Measurements from ENCODE around the gene GALNT3. TPM values are rescaled to one million over a fixed set of nuclear protein-coding genes. Genes with fewer than 3 reads are reported as not detected.

GALNT3 gene
- total RNA-seq, 1 donor from 2014 or later, result 4.2 TPM

DNA sequence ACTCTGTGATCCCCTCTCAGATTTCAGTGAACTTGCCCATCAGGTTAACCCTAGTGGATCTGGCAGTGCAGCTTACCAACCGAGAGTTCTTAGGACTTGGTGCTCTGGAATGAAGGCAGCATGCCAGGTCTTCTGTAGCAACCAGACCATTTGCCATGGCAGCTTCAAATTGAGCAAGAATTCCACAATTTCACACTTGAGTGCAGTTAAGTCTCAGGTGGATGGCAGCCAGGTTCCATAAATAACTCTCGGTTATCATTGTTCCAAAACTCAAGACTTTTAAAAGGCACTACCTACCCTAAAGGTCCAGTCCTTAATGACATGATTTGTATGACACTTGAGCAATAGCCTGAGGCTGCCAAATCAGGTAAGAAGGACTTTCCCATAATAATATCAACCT is 48.1 kb downstream of the GALNT3 start:
- H3K4me3 Mint-ChIP-seq (ENCODE audit: unreplicated experiment), result no peak overlapping the region
- H3K36me3 Mint-ChIP-seq (ENCODE audit: low read depth), result peaks cover 3% of the 10 kb centered on the region
- TF ChIP-seq, protein P1, sequence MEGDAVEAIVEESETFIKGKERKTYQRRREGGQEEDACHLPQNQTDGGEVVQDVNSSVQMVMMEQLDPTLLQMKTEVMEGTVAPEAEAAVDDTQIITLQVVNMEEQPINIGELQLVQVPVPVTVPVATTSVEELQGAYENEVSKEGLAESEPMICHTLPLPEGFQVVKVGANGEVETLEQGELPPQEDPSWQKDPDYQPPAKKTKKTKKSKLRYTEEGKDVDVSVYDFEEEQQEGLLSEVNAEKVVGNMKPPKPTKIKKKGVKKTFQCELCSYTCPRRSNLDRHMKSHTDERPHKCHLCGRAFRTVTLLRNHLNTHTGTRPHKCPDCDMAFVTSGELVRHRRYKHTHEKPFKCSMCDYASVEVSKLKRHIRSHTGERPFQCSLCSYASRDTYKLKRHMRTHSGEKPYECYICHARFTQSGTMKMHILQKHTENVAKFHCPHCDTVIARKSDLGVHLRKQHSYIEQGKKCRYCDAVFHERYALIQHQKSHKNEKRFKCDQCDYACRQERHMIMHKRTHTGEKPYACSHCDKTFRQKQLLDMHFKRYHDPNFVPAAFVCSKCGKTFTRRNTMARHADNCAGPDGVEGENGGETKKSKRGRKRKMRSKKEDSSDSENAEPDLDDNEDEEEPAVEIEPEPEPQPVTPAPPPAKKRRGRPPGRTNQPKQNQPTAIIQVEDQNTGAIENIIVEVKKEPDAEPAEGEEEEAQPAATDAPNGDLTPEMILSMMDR (IDR thresholded peaks at IDR 0.05), result no peak
- no peaks in the 10 kb centered on the region for H3K4me1 Mint-ChIP-seq (ENCODE audit: low read depth)
- H3K9me3 Mint-ChIP-seq (ENCODE audit: low read depth), result no peaks in the 10 kb centered on the region
- H3K27me3 Mint-ChIP-seq (ENCODE audit: low read depth), result no peaks in the 10 kb centered on the region
- no peak overlapping the region for H3K27ac Mint-ChIP-seq (ENCODE audit: unreplicated experiment)
- DNase-seq (ENCODE audit: low spot score), result no peak

DNA sequence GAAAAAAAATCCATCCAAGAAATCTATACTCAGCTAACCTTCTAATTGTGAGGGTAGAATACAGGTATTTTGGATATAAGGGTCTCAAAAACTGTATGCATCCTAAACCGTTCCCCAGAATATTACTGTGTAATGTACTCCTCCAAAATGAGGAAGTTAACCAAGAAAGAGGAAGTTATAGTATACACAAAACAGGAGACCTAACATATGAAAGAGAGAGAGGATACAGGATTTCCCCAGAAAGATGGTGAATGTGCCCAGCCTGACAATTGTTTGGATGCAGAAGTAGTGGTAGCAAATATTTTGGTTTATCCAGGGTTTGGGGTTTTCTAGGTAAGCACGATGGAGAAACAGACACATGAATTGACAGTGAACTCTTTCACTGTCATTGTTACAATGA is 50.6 kb downstream of the GALNT3 start:
- no peak for DNase-seq (ENCODE audit: low spot score)
- H3K4me3 Mint-ChIP-seq (ENCODE audit: unreplicated experiment), result no peak overlapping the region
- H3K9me3 Mint-ChIP-seq (ENCODE audit: low read depth), result peaks cover 3% of the 10 kb centered on the region
- TF ChIP-seq, protein P1 (IDR thresholded peaks at IDR 0.05), result no peak
- peaks cover 3% of the 10 kb centered on the region for H3K36me3 Mint-ChIP-seq (ENCODE audit: low read depth)
- H3K27me3 Mint-ChIP-seq (ENCODE audit: low read depth), result no peaks in the 10 kb centered on the region
- H3K27ac Mint-ChIP-seq (ENCODE audit: unreplicated experiment), result no peak overlapping the region
- H3K4me1 Mint-ChIP-seq (ENCODE audit: low read depth), result no peaks in the 10 kb centered on the region

DNA sequence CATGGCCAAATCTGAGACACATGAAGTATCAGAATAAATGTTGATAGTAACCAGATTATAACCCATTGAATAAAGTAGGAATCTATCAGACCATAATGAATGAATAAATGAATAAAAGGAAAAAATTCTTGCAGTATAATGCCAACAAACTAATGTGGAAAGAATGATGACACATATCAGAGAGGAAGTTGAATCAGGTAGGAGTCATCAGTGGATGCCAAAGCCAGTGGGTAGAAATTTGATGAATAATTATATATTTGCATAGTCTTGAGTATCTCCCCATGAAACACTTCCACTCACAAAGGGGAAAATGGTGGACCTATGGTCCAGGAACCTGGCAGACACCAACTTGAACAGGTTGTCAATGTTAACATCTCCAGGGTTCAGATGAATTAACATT is 68.6 kb downstream of the GALNT3 start:
- Mint-ChIP-seq H3K36me3 (ENCODE audit: low read depth) (peaks cover 2% of the 10 kb centered on the region), H3K9me3 (ENCODE audit: low read depth) (peaks cover 4% of the 10 kb centered on the region), H3K27ac (ENCODE audit: unreplicated experiment) (no peak overlapping the region), H3K4me1 (ENCODE audit: low read depth) (peaks cover 26% of the 10 kb centered on the region), H3K4me3 (ENCODE audit: unreplicated experiment) (no peak overlapping the region), H3K27me3 (ENCODE audit: low read depth) (no peaks in the 10 kb centered on the region)
- no peak for DNase-seq (ENCODE audit: low spot score)
- TF ChIP-seq, protein P1 (IDR thresholded peaks at IDR 0.05), result no peak

DNA sequence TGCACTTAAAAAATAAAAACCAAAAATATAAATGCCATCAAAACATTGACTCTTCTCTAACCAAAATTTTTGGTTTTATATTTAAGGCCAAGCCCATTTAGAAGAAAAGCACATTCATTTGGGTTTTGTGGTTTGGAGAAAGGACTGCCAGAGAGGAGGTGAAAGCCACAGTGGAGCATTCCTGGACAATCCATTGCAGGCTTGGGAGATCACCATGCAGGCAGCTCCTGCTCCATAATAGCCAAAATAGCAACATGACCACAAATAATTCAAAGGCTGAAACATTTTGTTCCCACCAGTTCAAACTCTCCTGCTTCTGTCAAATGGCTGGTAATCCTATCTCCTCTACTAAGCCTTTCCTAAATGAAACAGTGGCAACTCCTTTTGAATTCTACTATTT is 73.5 kb downstream of the GALNT3 start:
- no peak overlapping the region for H3K4me3 Mint-ChIP-seq (ENCODE audit: unreplicated experiment)
- no peaks in the 10 kb centered on the region for H3K36me3 Mint-ChIP-seq (ENCODE audit: low read depth)
- DNase-seq (ENCODE audit: low spot score), result no peak
- no peaks in the 10 kb centered on the region for H3K27me3 Mint-ChIP-seq (ENCODE audit: low read depth)
- TF ChIP-seq, protein P1 (IDR thresholded peaks at IDR 0.05), result no peak
- H3K9me3 Mint-ChIP-seq (ENCODE audit: low read depth), result no peaks in the 10 kb centered on the region
- H3K4me1 Mint-ChIP-seq (ENCODE audit: low read depth), result peaks cover 17% of the 10 kb centered on the region
- H3K27ac Mint-ChIP-seq (ENCODE audit: unreplicated experiment), result no peak overlapping the region

DNA sequence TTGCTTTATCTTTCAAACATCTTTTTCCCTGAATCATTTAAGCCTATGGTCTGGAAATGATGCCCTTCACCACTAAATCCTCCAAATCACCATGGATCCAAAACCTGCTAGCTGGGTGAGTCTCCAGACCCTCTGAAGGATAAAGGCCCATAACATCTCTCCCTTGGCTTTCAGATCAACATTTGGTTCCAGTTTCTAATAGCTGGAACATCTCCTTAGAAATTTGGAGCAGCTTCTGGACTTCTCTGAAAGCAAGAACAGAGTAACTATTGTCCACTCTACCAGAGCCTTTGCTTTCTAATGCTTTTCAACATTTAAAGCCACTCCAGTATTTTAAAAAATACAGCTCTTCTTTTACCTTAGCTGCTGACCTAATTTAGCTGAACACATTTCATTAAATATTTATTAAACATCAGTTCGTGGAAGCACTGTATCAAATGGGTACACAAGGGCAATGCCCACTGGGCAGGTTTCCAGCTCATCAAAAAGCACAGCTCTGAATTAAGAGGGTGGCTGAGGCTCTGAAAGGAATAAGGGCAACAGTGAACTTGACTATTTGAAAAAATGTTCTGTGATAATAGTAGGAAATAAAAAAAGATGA is 75.3 kb downstream of the GALNT3 start:
- H3K9me3 Mint-ChIP-seq (ENCODE audit: low read depth), result no peaks in the 10 kb centered on the region
- H3K27me3 Mint-ChIP-seq (ENCODE audit: low read depth), result no peaks in the 10 kb centered on the region
- no peaks in the 10 kb centered on the region for H3K36me3 Mint-ChIP-seq (ENCODE audit: low read depth)
- H3K4me1 Mint-ChIP-seq (ENCODE audit: low read depth), result peaks cover 12% of the 10 kb centered on the region
- H3K4me3 Mint-ChIP-seq (ENCODE audit: unreplicated experiment), result no peak overlapping the region
- DNase-seq (ENCODE audit: low spot score), result no peak
- TF ChIP-seq, protein P1 (IDR thresholded peaks at IDR 0.05), result no peak
- no peak overlapping the region for H3K27ac Mint-ChIP-seq (ENCODE audit: unreplicated experiment)

Measured in chondrocyte (in vitro differentiated cells).